ELR (cell line): ENCODE results near the gene HLA-A.
A peak's percentile ranks its signal among the peaks of the same experiment; 100 is the strongest.
"Not testable (repeated sequence)": the region's sequence is repeated elsewhere in the genome, so short reads cannot be mapped to it uniquely, and the experiment has no call there.

Experiments
- DNase-seq: peaks from one replicate; pipeline ENCODE4 v3.0.0-alpha.2; 2015; ENCODE audit warnings: low read depth

Gene HLA-A

DNA sequence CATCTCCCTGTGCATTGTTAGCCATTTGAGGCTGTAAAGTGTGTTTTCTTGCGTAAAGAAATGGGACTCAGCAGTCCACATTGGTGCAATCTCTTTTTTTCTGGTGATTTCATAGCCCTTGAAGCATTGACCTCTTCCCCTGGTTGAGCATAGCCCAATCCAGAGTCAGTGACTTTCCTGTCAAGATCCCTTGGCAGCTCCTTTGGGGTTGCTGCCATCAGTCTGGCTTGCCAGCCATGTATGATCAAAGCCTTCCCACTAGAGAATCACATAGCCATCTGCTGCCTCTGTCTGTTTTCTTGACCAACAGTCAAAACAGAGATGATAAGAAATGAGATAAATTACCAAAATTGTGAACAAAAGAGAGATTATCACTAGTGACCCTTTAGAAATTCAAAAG lies 19.6 kb downstream of the HLA-A start:
- DNase-seq = no peak

DNA sequence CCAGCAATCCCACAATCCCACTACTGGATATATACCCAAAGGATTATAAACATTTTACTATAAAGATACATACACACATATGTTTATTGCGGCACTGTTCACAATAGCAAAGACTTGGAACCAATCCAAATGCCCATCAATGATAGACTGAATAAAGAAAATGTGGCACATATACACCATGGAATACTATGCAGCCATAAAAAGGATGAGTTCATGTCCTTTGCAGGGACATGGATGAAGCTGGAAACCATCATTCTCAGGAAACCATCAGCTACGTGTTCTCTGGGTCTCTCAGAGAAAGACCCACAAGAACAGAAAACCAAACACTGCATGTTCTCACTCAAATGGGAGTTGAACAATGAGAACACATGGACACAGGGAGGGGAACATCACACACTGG lies 21.4 kb downstream of the HLA-A start:
- not testable (repeated sequence) for DNase-seq

DNA sequence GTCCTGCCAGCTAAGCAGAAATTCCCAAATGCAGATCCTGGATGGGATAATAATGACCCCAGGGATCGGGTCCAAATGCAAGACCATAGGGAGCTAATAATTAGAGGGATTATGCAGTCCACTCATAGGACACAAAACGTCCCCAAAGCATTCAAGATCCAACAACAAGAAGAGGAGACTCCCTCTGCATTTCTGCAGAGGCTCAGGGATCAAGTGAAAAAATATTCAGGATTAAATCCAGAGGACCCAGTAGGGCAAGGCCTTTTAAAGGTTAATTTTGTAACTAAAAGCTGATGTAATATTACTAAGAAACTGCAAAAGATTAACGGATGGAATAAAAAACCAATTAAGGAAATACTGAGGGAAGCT lies 22.2 kb downstream of the HLA-A start:
- no peak for DNase-seq

DNA sequence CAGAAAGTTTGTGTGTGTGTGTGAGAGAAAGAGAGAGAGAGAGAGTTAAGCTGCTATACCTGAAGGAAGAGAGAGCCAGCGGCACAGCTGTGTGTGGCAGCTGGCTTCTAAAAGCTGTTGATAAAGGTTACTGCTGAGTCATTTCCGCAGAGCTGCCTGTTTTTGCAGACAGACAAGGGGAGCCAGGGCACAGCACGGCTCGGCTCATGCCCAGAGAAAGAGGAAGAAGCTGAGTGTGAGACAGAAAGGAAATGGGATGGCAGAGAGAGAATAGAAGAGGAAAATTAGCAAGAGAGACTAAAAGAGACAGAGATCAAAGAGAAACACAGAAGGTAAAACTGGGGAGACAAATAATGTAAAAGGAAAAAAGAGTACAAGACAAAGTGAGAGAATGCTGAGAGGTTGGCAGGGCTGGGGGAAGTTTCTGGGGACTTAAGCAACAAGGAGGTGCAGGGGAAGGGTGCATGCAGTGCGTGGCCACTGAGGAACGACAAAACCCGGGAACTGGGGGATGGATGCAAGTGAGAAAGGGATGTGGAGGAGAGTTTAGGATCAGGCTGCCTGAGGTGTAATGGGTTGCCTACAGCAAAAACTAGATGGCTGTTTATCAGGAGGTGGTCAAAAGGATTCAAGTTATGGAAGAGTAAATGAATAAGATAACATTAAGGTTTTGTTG lies 22.7 kb downstream of the HLA-A start:
- peak; percentile 90 for DNase-seq

DNA sequence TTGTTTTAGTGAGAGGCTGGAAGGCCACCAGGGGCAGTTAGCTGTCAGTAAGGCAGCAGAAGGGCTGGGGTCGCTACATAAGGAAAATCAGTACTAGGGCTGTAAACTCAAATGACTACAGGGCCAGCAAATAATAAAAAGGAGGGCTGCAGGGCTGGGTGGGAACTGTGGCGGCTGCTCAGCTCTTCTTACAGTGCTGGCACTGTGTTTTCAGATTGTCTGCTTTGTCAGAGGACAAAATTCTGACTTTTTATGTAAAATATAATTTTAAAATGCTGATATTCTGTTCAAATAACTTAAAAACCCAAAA lies 23.2 kb downstream of the HLA-A start:
- DNase-seq = no peak

DNA sequence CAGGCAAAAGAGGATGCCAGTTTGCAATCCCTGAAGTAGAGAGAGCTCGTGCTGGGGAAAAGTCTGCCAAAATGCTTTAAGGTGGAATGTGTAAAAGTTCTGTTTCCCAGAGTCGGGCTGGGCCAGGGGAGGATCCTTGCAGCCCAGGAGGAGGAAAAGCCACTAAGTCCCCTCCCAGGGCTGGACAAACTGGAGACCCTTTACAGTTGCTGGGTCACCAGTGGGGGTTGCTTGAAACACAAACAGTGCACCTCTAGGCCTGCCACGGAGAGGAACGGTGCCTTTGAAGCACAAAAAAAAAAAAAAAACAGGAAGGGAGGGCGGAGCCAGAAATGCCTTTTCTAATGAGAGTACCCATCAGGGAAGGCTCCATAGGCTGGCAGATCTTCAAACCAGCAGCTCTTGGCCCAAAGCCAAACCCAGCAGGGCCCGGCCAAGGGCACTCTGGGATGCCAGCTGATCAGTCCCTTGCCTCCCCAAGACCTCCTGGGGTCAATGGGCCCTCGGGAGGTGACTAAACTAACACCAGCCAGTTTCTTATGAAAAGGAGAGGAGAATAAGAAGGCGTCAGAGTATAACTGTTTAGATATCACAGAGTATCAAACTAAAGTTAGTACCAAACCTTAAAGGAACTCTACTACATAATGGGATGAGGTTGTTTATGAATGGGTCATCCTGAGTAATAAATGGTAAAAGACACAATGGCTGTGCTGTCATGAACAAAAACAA lies 23.7 kb downstream of the HLA-A start:
- peak; percentile 76 for DNase-seq

DNA sequence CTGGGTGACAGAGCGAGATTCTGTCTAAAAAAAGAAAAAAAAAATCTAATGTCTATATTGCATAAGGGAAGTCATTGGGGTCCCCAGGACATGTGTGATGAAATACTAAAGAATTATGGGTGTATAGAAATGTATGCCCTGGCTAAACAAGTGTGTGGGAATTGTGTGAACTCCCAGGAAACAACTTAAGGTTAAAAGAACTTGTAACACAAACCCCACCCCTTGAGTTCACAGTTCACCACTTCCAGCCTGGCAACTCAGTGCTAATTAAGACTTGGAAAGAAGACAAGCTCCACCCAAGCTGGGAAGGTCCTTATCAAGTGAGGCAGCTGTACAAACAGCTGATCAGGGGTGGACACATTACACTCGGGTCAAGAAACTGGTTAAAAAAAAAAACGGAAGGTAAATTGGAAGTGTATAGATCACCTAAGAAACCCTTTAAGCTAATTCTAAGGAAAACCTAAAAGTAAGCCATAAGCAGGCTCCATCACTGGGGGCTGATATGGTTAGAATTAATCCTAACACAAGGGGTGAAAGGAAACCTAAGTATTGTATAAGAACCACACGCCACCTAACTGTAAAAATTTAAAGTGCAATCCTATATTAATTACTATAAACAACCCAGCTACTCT lies 25.2 kb downstream of the HLA-A start:
- peak; percentile 53 for DNase-seq

DNA sequence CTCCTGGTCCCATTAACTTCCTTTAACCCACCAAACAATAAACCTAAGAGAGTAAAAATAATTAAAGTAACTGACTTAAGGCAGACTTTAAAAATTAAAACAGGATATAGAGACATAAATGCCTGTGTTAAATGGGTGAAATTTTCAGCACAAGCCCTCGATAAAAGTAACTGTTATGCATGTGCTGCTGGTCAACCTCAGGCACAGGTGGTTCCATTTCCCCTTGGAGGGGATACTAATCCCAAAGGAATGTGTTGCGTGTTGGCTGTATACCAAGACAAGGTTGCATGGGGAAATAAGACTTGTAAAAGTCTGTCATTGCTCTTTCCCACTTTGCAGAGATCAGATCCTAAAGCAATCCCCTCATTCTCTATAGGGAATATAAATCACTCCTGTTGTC lies 25.8 kb downstream of the HLA-A start:
- peak; percentile 81 for DNase-seq

DNA sequence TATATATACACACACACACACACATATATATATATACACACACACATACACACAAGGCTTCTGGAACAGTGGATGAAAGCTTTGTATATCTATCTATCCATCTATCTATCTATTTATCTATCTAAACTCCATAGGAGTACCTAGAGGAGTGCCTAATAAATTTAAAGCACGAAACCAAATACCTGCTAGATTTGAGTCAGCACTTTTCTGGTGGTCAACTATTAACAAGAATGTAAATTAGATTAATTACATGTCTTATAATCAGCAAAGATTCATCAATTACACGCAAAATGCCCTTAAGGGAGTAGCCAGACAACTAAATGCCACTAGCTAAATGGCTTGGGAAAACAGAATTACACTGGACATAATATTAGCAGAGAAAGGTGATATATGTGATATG lies 26.6 kb downstream of the HLA-A start:
- DNase-seq = no peak

DNA sequence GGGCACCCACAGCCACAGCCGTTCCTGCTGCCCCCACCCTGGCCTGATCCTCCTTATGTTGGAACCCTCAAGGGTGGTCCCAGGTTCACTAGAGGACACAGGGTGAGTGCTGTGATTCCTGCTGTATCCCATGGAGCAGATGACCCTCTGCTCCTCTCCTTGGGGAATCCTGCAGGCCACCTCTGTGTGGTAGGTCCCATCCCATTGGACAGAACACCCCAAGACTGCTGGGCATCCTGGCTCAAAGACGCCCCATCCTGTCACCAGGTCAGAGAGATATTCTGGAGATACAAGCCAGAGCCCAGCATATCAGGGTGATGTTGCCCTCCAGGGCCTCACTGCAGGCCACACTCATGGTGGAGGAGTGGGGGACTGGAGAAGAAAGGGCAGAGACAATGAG lies 28.4 kb downstream of the HLA-A start:
- DNase-seq = no peak

DNA sequence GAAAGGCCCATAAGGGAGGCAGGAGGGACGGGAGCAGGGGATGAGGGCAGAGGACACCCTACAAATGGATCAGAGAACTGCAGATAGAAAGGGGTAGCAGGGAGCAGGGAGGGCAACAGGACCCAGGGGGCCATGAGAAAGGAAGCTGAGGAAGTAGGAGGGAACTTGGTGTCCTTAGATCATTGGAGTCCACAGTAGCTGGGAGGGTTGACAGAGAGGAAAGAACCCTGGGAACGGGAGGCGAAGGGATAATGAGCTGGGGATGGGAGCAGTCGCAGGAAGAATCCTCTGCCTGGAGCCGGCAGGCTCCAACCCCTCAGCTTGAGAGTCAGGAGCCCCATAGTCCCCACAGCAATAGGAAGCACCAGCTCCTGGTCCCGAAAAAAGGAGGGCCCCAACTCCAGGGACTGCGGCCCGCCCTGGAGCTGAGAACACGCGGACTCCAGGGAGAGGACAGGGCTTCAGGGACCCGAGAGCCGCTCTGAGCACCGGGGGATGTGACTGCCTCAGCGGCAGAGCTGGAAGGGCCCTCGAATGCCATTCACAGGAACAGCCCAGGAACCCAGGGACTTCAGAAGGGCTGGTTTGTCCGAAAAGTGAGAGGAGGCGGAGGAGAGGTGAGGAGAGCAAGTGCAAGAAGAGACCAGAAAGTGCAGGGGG lies 32.7 kb downstream of the HLA-A start:
- no peak for DNase-seq

DNA sequence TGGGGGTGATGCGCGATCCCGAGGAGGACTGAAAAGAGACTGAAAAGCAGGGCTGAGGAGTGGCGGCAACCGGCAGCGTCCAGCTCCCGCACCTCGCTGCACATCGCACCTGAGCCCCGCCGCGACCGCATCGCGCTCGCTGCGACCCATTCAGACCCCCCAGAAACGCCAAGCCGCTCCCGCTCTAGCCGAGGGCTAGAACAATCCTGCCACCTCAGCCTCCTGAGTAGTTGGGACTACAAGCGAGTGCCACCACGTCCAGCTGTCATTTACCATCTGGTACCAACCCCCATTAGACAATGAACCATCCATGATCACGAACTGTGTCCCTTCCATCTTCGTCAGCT lies 33.2 kb downstream of the HLA-A start:
- DNase-seq = no peak

DNA sequence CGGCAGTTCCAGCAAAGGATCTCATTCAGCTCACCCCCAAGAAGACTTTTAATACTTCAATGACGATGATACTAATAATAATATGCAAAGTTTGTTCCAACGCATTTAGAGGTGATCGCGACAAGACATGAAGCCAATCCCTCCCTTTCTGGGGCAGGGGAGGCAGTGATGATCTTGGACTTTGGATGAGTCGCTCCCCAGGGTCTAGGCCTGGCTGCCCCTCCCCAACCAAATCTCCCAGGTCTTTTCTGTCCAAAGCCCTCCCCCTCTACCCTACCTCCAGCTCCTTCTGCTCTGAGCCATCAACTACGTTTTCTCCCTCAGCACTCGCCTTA lies 33.9 kb downstream of the HLA-A start:
- no peak for DNase-seq

DNA sequence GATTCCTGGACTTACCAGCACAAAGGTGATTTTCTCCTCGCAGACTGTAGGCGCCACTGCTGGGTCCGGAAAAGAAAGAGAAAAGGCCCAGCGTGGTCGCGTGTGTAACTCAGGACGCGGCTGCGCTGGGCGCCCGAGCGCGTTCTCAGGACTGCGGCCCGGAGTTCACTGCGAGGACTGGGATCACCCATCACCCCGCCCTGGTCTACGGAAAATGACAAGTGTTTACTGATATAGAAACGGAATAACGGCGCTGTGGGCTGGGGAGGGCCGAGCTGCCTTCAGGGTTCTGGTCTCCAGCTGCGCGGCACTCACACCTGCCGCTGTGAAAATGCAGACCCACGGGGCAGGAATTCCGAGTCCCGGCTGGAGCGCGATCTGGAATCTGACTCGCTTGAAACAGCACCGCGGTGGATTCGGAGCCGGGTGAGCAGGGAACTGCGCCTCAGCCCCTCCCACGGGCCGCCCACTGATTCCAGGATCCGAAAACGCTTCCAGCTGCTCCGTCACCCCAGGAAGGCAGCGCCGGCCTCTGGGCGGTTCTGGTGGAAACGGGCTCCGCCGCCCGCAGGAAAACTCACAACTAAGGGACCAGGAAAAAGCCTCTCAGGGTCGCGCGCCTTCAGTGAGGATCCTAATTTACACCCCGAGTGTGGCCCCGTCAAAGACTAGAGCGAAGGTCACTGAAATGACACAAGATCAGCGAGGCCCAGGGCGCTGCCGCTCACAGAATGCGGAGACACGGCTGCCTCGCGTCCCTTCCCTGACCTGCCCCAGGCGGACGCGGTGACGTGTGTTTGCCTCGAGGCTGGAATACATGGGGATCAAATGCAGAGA lies 34.5 kb downstream of the HLA-A start:
- DNase-seq = peak; percentile 83

DNA sequence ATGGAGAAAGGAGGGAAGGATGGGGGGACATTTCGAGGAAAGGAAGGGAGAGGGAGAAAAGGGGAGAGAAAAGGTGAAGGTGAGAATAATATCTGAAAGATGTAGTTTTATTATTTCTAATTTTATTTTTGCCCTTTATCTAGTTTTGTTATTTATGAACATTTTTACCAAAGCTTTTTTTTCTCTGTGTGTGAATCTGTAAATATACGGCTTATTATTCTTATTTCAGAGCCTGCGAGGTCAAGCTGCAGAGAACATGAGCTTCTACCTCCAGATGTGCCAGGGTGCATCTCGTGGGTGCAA lies 35.0 kb downstream of the HLA-A start:
- DNase-seq = no peak

DNA sequence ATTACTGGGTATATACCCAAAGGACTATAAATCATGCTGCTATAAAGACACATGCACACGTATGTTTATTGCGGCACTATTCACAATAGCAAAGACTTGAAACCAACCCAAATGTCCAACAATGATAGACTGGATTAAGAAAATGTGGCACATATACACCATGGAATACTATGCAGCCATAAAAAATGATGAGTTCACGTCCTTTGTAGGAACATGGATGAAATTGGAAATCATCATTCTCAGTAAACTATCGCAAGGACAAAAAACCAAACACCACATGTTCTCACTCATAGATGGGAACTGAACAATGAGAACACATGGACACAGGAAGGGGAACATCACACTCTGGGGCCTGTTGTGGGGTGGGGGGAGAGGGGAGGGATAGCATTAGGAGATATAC lies 37.7 kb downstream of the HLA-A start:
- not testable (repeated sequence) for DNase-seq

DNA sequence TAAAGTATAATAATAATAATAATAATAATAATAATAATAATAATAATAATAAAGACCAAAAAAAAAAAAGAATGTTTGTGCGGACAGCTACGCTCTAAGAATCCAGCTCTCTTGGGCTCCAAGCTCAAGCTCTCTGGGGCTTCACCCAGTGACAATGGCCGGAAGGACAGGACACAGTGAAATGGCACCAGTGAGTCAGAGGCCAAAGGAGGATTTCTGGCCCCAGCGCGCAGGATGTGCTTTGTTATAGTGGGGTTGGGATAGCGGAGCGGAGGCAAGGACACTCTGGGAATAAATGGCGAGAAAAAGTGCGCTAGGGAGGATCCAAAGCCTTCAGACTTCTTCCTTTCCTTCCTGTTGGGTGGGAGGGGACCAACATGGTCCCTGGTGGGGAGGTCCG lies 38.2 kb downstream of the HLA-A start:
- no peak for DNase-seq

DNA sequence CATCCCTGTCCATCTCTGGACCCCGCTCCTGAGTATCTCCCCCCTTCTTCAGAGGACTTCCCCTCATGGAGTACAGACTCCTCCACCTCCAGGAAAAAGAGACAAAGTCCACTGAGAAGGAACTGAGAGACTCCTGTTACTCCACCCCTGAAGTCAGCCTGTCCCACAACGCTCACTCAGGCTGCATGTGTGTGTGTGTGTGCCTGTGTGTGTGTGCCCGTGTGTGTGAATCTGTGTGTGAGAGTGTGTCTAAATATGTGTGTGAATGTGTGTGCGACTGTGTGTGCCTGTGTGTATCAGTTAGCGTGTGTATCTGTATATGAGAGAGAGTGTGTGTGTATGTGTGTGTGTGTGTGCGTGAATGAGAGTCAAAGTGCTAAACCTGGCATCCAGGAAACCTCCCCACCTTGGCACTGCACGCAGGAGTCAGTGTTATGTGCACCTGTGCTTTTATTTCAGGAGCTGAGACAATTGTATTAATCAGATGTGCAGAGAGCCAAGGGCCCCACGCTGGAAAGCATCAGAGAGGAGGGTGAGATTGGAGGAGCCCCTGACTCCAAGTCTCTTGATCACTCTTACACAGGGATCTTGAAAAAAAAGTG lies 39.0 kb downstream of the HLA-A start:
- no peak for DNase-seq

DNA sequence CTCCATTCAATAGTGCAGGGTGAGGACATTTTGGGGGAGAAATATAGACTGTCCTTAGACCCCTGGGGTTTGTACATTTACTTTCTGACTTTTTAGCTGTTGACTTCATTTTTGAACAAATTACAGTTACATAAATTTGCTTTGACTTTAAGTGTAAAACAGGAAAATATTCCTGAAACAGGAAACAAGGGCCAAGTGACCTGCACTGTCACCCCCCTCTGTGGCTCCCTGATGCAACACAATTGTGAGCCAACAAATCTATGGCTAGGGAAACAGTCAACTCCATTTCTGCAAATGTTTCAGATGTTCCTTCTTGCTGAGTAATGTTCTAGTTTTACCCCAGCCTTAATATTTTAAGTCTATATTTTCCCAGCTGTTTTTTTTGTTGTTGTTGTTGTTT lies 39.8 kb downstream of the HLA-A start:
- no peak for DNase-seq

DNA sequence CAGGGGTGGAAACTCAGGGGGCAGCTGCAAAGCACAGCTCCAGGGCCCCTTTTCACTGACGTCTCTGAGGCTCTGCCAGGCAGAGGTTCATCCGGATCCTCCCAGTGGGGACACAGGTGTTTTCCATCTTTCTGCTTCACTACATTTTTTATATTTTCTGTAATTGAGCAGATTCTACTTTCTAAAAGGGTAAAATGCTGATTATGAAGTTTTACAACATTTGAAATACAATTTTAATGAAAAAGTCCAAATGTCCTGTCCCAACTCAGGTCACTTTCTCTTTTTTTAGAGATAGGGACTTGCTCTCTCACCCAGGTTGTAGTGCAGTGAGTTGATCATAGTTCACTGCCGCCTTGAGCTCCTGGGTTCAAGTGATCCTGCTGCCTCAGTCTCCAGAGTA lies 41.9 kb downstream of the HLA-A start:
- no peak for DNase-seq

DNA sequence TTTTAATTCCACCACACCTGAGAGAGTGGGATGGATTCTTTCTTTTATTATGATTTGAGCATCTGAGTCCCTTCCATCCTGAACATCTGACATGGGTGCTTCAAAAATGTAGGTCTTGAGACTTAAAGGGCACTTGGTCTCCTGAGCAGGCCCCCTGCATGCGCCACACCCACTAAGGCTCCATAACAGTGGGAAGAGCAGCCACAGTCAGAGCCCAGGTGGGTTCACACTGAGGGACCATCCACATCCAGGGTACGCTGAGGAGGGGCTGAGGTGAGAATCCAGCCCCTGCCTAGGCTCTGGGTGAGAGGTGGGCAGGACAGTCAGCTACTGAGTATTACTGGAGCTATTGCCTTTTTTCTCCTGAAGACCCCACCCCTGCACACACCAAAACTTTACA lies 42.7 kb downstream of the HLA-A start:
- no peak for DNase-seq

DNA sequence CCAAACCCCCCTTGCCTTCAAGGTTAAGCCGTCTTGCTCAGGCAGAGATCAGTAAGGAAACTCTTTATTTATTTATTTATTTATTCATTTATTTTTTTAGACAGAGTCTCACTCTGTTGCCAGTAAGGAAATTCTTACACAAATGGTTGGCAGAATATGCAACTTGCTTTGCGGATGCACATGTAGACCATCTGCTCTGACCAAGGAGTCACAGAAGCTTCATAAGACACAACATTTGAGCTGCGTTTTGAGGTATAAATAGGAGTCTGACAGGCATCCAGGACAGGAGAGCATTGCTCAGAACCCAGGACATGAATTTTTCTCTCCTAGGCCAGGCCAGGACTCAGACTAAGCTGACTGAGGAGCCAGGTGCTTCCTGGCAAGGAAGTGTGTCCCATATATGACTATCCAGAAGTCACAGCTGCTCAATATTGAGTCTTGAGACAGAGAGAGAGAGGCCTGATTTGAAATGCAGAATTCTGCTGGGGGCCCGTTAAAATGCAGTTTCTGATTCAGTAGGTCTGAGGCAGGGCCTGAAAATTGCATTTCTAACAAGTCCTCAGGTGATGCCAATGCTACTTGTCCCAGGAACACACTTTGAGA lies 43.9 kb downstream of the HLA-A start:
- DNase-seq = no peak
